Measurements from ENCODE around the gene APEX2.
"Not testable (repeated sequence)": the region's sequence is repeated elsewhere in the genome, so short reads cannot be mapped to it uniquely, and the experiment has no call there.

APEX2 gene, protein sequence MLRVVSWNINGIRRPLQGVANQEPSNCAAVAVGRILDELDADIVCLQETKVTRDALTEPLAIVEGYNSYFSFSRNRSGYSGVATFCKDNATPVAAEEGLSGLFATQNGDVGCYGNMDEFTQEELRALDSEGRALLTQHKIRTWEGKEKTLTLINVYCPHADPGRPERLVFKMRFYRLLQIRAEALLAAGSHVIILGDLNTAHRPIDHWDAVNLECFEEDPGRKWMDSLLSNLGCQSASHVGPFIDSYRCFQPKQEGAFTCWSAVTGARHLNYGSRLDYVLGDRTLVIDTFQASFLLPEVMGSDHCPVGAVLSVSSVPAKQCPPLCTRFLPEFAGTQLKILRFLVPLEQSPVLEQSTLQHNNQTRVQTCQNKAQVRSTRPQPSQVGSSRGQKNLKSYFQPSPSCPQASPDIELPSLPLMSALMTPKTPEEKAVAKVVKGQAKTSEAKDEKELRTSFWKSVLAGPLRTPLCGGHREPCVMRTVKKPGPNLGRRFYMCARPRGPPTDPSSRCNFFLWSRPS
- 9.9 to 32.2 (median 19.3) reads per million in 17 experiments for total RNA-seq

DNA sequence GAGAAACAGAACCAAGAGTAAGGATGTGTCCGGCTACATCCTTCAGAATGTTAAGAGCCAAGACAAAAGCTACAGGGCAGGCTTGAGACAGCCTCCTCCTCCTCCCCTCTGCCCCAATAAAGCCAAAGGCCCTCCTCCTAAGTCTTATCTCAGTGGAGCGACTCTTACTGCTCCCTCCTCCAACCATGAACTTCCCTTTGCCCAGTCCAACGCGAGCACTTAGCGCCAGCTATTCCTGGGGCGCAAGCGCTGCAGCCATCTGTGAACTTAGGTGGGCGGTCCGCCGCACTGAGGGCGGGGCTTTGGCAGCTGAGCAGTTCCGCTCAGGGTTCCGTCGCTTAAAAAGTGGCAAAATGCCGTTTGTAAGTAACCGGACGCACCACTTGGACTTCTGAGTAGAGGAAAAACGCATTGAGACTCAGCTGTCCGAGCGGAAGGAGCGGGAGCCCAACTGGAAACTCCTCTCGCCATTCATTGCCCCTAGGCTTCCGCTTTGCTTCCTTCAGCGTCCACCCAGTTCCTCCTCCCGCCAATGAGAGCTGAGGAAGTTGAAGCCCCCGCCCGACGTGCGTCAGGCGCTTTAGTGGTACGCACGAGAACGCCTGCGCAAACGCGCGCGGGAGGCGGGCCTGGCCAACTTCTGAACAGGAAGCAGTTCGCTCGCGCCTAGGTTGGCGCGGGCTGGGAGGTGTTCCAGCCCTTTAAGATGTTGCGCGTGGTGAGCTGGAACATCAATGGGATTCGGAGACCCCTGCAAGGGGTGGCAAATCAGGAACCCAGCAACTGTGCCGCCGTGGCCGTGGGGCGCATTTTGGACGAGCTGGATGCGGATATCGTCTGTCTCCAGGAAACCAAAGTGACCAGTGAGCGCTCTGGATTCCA, at the start of gene APEX2:
APEX2 (plus strand) TSS at position 647 of the 882 bp plus-strand sequence; CDS start at position 707, 60 bp downstream.
- DNase-seq: peak; percentile 94 to 96 (median 96)

DNA sequence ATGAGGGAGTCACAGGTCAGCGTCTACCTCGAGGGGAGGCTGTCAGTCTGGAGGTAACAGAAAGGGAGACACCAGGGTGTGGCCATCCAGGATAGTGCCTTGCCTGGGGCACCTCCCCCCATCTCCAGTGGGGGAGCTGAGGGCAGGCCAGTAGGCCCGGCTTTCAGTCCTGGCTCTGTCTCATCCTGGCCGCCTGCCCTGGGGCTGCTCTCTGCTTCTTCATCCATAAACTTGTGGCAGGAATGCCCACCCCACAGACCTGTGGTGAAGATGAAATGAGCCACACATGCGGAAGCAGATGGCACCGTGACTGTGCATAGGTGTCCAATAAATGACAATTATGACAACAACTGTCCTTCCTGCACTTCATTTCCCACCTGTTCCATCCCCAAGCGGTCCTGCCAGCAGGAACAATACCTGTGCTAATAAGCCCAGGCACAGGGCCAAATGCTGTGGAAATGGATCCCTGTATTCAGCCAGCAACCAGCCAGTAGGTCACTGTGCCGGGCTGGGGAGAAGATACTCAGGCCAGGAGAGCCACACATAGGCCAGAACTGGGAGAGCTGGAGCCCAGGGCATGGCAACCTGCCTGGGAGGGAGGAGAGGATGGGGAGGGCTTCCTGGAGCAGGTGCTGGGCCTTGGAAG, 49.3 kb upstream of the APEX2 start:
- no peak for DNase-seq

DNA sequence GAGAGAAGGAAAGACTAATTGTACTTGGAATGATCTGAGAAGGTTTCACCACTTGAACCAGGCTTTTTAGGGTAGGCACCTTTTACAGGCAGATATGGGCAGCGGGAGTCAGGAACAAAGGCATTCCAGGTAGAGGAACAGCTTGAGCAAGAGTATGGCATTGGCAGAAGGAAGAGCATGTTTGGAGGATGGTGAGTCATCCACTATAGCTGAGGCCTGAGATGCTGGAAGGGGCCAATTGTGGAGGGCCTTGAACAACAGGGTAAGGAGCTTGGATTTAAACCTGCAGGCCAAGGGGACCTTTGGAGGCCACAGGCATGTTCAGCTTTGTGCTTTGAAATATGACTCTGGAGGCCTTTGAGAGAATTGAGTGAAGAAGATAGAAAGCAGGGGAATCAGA, 38.4 kb upstream of the APEX2 start:
- DNase-seq: no peak

DNA sequence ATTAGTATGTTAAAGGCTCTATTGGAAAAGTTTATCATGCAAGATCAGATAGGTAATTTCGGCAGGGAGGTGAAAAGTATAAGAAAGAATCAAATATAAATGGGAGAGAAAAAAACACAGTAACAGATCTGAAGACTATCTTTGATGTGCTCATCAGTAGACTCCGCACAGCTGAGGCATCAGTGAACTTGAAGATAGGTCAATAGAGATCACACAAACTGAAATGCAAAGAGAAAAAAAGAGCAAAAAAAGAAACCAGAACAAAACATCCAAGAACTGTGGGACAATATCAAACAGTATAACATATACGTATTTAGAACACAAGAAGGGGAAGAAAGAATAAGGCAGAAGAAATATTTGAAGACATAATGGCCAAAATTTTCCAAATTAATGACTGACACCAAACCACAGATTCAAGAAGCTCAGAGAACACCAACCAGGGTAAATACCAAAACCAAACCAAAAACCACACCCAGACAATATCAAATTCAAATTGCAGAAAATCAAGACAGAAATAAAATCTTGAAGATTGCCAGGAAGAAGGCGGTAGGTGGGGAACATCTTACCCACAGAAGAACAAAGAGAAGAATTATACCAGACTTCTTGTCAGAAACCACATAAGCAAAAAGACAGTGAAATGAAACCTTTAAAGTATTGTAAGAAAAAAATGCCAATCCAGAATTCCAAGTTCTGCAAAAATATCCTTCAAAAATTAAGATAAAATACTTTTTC, 35.2 kb upstream of the APEX2 start:
- DNase-seq: no peak

DNA sequence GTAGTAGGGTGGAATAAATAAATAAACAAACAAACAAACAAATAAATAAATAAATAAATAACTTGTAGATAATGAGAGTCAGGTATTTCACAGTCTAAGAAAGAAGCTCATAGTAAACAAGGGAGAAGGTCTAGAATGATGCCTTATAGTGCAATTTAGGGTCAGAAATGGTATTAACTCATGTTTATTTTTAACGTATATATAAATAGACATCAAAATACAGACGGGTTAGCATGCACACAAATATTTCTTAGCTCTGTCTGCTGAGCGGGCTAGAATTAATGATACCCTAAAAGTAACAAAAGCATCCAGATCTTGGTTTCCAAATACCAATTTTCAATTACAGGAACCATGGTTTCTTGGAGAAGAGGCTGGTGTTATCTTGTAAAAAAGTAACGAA, 22.8 kb upstream of the APEX2 start:
- no peak for DNase-seq

DNA sequence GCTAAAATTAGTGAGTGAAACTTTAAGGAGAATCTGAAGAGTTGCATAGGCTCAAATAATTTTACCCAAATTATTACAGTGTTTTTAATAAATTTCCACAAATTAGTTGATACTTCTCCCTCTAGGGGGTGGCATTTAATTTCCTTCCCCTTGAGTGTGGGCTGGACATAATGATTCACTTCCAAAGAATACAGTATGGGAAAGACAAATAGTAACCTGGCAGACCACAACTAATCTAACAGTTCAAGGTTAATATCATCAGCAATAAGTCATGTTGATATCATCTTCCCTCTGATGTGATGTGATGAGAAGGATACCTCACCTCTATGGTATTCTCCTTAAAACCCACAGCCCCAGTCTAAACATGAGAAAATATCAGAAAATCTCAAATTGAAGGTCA, 21.7 kb upstream of the APEX2 start:
- no peak for DNase-seq

DNA sequence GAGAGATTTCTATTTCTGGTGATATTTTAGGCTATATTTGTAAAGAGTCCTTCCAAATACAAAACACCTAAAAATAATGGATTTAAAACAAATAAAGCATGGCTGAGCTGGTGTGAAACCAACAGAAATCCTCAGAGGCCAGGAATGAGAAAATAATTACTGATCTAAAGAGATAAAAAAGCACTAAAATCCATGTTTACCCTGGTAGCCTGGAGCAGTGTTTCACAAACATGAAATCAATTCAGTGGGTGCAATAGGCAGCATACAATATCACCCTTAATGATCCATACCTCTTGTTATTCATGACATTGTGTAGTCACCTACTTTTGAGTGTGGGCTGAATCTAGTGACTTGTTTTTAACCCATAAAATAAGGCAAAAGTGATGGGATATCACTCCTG, 20.7 kb upstream of the APEX2 start:
- no peak for DNase-seq

DNA sequence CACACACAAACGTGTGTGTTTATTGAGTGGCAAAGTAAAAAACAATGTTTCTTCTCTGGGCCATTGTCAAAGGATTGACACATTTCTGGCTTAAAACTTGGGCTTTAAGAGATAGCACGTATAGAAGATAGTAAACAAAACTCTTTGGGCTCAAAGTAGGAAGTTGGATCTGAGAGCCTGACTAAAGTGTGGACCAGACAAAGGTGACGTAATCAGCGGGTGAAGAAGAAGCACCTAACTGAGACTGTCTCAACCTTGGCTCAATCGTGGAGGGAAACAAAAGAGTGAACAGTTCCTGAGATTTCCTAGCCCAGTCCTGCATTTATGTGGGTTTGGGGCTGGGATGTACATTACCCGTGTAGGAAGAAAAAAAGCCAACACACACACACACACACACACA, 19.8 kb upstream of the APEX2 start:
- DNase-seq: no peak

DNA sequence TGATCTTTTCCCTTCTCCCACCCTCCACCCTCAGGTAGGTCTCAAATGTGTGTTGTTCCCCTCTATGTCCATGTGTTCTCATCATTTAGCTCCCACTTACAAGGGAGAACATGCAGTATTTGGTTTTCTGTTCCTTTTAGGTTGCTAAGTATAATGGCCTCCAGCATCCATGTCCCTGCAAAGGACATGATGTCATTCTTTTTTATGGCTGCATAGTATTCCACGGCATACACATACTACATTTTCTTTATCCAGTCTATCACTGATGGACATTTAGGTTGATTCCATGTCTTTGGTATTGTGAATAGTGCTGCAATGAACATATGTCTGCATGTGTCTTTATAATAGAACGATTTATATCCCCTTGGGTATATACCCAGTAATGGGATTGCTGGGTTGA, 16.9 kb upstream of the APEX2 start:
- not testable (repeated sequence) for DNase-seq

DNA sequence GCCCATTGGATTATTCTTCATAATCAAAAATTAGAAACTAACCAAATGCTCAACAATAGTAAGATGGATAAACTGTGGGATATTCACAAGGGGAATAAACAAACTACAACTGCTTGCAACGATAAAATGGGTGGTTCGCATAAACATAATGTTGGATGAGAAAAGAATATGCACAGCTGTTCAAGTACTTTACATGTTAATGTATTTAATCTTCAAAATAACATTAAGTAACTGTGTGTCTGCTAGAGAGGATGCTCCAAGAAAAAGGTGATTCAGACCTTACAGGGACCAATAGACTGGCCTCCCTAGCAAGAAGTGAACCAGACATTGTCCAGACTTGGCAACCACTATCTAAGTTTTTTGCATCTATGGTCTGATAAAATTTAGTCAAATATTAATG, 8.5 kb upstream of the APEX2 start:
- no peak for DNase-seq

DNA sequence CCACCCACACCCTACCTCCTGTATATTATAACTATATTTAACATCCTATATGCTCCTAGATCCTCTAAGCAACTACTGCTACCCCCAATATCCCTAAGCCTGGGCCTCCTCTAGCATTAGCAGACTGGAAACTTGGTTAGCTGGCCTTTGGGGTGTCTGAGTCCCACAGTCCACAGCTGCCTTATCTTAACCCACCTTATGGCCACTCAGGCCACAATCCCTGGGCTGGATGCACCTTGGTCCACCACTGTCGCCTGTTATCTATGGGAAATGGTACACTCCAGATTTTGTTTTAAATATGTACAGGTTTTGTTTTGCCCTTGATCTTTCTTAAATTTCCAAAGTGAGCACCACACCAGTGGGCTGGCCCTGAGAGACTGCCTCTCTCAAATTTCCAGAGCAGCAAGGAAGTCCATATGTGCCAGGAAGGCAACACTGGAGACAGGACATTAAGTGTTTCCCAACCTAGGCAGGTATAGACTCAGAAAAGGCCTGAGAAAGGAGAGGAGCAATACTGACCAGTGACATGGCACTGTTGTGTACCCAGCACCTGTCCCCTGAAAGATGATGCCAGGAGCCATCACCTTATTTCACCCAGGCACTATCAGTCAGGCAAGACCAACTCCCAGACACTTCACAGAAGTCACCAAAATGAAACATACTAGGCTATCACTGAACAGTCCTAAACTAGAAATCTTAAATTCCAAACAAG, 7.1 kb upstream of the APEX2 start:
- DNase-seq: no peak

DNA sequence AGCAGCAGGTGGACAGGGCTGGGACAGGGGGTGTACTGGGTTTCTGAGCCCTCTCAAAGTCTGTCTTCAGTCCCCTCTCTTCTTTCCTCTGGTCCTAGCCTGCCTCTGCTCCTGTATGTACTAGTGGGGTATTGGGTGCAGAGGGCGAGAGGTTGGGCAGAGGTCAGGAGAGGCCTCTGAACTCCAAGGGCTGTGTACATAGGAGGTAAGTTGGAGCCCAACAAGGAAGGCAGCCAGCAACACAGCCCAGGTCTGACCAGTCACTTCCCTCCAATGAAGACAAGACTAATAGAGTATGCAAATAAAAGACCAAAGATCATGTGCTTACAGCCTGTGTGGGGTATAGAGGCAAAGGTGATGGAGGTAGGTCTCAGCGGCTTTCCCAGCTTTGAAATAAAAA, 6.1 kb upstream of the APEX2 start, which contains the start of gene PFKFB1:
PFKFB1 (minus strand) TSS at position 90 of the 400 bp plus-strand sequence. CDS start 181 bp downstream, outside the sequence.
- DNase-seq: no peak

DNA sequence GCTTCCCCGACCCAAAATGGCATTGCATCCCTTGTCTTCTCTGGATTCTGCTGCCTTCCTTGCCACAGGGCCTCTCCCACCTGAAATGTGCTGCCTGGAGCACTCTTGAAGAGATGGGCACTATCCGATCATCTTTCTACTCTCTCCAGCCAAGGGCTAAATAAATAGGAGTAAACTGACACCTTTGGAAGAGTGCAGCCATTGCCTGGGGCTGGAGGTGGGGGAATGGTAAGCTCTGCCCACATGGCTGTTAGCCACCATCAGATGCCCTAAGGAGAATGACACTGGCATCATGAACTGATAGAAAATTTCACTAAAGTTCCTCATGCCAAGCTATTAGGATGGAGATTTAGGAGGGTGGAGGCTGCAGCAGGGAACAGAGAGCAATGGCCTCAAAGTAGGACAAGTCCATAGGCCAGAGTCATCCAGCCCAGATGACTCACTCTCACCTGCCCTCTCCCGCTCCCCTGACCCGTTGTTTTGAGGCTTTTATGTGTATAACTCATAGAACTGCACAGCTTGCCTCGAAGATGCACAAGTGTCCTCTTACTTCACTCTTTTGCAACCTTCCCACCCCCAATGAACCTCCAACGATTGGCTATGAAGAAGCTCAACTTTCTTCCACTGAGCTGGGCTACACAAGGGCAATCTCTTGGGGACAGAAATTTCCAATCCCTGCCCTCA, 5.4 kb upstream of the APEX2 start:
- DNase-seq: peak; percentile 54 to 73 (median 64)

DNA sequence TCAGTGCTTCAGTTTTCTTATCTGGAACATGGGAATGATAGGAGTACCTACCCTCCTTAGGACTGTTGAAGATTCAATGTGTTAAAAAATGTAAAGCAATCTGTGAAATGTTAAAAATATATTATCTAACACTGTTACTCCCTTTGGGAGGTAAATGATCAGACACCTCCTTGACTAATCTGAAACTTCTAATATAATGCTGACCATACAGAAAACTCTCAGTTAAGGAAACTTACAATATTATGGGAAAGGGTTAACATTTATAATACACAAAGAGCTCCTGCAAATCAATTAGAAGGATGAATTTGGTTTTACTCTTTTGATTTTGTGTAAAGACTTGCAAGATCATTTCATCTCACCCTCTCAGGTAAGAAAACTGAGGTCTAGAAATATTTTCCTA, 4.5 kb upstream of the APEX2 start:
- no peak for DNase-seq

DNA sequence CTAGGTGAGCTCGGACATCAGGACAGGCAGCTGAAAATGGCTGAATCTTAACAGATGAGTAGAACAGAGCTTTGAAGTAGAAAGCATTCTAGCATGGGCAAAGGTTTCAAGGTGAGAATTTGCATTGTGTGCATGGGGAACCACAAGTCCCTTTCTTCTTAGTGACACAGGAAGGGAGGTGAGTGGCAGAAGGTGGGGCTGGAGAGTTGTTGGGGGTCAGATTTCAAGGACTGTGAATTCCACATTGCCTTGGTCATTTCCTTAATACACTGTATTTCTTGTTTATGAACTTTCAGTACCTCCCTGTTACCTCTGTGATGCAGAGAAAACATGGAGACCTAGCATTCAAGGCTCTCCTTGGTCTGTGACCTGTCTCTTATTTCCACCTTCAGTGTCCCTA, 4.1 kb downstream of the APEX2 start:
- no peak for DNase-seq

DNA sequence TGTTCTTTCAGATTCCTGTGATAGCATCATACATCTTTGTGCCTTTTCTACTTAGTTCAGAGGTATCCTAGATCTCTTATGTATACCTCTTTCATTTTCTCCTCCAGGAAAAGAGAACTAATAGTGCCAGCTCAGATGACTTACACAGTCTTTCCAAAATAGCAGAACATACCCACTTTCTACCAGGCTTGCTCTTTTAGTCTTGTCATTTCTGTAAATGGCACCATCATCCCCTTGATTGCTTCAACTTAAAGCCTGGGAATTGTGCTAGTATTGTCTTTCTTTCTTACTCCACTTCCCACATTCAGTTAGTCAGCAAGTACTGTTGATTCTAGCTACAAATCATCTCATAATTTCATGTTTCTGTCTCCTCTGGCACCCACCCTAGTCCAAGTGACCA, 5.1 kb downstream of the APEX2 start:
- DNase-seq: peak in 2 of 4 experiments; percentile 12 to 39

DNA sequence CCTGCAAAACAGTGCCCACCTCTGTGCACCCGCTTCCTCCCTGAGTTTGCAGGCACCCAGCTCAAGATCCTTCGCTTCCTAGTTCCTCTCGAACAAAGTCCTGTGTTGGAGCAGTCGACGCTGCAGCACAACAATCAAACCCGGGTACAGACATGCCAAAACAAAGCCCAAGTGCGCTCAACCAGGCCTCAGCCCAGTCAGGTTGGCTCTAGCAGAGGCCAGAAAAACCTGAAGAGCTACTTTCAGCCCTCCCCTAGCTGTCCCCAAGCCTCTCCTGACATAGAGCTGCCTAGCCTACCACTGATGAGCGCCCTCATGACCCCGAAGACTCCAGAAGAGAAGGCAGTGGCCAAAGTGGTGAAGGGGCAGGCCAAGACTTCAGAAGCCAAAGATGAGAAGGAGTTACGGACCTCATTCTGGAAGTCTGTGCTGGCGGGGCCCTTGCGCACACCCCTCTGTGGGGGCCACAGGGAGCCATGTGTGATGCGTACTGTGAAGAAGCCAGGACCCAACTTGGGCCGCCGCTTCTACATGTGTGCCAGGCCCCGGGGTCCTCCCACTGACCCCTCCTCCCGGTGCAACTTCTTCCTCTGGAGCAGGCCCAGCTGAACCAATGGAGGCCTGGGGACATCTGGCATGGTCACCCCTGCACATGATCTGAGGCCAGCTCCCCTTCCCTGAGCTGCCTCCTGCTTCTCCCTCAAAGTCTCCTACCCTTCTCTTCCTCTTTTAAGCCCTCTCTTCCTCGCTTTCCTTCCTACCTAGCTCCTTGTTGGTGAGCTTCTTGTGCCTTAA, 6.9 kb downstream of the APEX2 start:
- DNase-seq: no peak

DNA sequence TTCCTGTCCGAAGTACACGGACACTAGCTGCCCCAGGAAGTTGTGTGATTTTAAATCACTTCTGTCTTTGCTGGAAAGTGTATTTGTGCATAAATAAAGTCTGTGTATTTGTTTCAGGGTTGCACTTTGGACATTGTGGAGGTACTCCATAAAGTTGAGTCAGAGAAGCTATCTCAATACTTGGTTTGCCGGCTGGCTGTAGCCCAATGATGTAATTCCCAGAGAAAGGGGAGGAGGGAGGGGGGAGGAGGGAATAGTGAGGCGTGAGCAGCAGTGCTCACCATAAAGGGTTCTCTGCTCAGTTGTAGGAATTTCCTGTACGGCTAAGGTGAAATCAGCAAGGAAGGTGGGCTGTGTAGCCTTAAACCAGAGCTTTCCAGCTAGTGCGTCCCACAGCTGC, 7.5 kb downstream of the APEX2 start:
- no peak for DNase-seq

DNA sequence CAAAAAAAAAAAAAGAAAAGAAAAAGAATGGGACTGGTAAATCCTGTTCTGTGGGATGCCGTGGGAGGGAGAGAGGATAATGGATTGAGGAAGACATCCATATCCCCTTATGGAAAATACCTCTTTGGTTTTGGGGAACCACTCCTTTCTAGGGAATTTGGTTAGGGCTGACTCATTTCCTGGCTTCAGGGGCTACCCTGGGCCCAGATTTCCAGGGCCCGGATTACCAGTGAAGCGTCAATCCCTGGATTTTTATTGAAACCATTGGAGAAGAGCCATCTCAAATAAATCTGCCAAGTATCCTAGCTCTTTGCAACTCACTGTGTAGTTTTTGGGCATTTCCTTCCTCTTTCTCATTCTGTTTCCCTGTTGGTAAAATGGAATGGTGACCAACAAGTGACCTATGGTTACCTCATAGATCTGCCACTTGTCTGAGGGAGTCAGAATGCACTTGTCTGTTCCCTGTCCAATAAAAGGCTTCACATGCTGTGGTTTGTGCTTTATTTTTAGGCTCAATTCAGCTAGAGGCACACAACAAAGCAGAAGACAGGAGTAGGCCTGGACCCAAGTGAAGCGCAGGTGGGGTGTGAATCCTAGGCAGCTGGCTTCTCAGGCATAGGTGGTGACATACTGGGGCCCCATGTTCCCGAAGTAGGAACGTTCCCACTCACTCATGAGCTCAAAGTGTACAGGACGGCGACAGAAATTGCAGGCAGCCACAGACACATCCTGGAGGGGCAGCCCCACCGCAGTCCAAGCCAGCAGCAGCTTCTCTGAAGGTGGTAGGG, 8.6 kb downstream of the APEX2 start:
- peak; percentile 18 to 74 (median 54) for DNase-seq
